ENCODE results near the gene MSN. TPM values are rescaled to one million over a fixed set of nuclear protein-coding genes. Genes with fewer than 3 reads are reported as not detected.
A peak's percentile ranks its signal among the peaks of the same experiment; 100 is the strongest.

MSN gene
- total RNA-seq, 1 donor from 2014 or later, result 384 TPM

GRCh38 chrX:65686236-65686635 is 18.8 kb downstream of the MSN start:
- TF ChIP-seq, protein P1, sequence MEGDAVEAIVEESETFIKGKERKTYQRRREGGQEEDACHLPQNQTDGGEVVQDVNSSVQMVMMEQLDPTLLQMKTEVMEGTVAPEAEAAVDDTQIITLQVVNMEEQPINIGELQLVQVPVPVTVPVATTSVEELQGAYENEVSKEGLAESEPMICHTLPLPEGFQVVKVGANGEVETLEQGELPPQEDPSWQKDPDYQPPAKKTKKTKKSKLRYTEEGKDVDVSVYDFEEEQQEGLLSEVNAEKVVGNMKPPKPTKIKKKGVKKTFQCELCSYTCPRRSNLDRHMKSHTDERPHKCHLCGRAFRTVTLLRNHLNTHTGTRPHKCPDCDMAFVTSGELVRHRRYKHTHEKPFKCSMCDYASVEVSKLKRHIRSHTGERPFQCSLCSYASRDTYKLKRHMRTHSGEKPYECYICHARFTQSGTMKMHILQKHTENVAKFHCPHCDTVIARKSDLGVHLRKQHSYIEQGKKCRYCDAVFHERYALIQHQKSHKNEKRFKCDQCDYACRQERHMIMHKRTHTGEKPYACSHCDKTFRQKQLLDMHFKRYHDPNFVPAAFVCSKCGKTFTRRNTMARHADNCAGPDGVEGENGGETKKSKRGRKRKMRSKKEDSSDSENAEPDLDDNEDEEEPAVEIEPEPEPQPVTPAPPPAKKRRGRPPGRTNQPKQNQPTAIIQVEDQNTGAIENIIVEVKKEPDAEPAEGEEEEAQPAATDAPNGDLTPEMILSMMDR (IDR thresholded peaks at IDR 0.05), result no peak
- Mint-ChIP-seq H3K4me3 (ENCODE audit: unreplicated experiment) (no peak overlapping the region), H3K36me3 (ENCODE audit: low read depth) (no peaks in the 10 kb centered on the region), H3K27me3 (ENCODE audit: low read depth) (no peaks in the 10 kb centered on the region), H3K4me1 (ENCODE audit: low read depth) (peaks cover 69% of the 10 kb centered on the region), H3K27ac (ENCODE audit: unreplicated experiment) (peak overlapping the region; percentile 6), H3K9me3 (ENCODE audit: low read depth) (peaks cover 4% of the 10 kb centered on the region)
- DNase-seq (ENCODE audit: low spot score), result no peak

GRCh38 chrX:65687367-65687766 is 19.9 kb downstream of the MSN start:
- Mint-ChIP-seq H3K4me1 (ENCODE audit: low read depth) (peaks cover 73% of the 10 kb centered on the region), H3K36me3 (ENCODE audit: low read depth) (no peaks in the 10 kb centered on the region), H3K27ac (ENCODE audit: unreplicated experiment) (peak overlapping the region; percentile 57), H3K27me3 (ENCODE audit: low read depth) (no peaks in the 10 kb centered on the region), H3K4me3 (ENCODE audit: unreplicated experiment) (no peak overlapping the region), H3K9me3 (ENCODE audit: low read depth) (peaks cover 4% of the 10 kb centered on the region)
- TF ChIP-seq, protein P1 (IDR thresholded peaks at IDR 0.05), result no peak
- DNase-seq (ENCODE audit: low spot score), result no peak

GRCh38 chrX:65688403-65688871 is 21.0 kb downstream of the MSN start:
- no peak for DNase-seq (ENCODE audit: low spot score)
- H3K36me3 Mint-ChIP-seq (ENCODE audit: low read depth), result no peaks in the 10 kb centered on the region
- H3K9me3 Mint-ChIP-seq (ENCODE audit: low read depth), result peaks cover 4% of the 10 kb centered on the region
- H3K4me1 Mint-ChIP-seq (ENCODE audit: low read depth), result peaks cover 81% of the 10 kb centered on the region
- no peak overlapping the region for H3K4me3 Mint-ChIP-seq (ENCODE audit: unreplicated experiment)
- peak overlapping the region; percentile 82 for H3K27ac Mint-ChIP-seq (ENCODE audit: unreplicated experiment)
- TF ChIP-seq, protein P1 (IDR thresholded peaks at IDR 0.05), result no peak
- no peaks in the 10 kb centered on the region for H3K27me3 Mint-ChIP-seq (ENCODE audit: low read depth)

DNA sequence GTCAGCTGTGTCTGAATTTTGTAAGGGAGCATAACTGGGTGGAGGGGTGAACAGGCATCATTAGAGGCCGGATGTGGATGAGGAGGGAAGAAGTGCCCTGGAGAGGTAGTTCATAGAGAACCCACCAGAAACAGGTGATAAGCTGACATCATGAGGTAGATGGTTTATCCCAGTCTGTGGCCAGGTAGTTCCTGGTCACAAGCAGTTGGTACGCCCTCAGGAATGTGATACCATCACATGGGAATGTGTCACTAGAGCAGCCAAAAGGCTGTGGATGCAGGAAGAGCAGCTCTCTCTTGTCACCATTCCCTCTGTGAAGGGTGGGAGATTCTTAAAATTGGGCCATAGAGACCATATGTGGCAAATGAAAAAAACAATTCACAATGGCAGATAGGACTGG is 21.9 kb downstream of the MSN start:
- no peaks in the 10 kb centered on the region for H3K36me3 Mint-ChIP-seq (ENCODE audit: low read depth)
- H3K9me3 Mint-ChIP-seq (ENCODE audit: low read depth), result peaks cover 4% of the 10 kb centered on the region
- no peak for DNase-seq (ENCODE audit: low spot score)
- no peaks in the 10 kb centered on the region for H3K27me3 Mint-ChIP-seq (ENCODE audit: low read depth)
- peaks cover 79% of the 10 kb centered on the region for H3K4me1 Mint-ChIP-seq (ENCODE audit: low read depth)
- TF ChIP-seq, protein P1 (IDR thresholded peaks at IDR 0.05), result no peak
- peak overlapping the region; percentile 82 for H3K27ac Mint-ChIP-seq (ENCODE audit: unreplicated experiment)
- peak overlapping the region; percentile 35 for H3K4me3 Mint-ChIP-seq (ENCODE audit: unreplicated experiment)

- Mint-ChIP-seq H3K36me3 (ENCODE audit: low read depth) (peaks cover 2% of the 10 kb centered on the region), H3K27me3 (ENCODE audit: low read depth) (no peaks in the 10 kb centered on the region), H3K27ac (ENCODE audit: unreplicated experiment) (peak overlapping the region; percentile 92), H3K9me3 (ENCODE audit: low read depth) (peaks cover 4% of the 10 kb centered on the region), H3K4me1 (ENCODE audit: low read depth) (peaks cover 83% of the 10 kb centered on the region), H3K4me3 (ENCODE audit: unreplicated experiment) (no peak overlapping the region)
- TF ChIP-seq, protein P1 (IDR thresholded peaks at IDR 0.05), result no peak
- no peak for DNase-seq (ENCODE audit: low spot score)
Measured at GRCh38 chrX:65690057-65690855, 22.8 kb downstream of the MSN start.

Data from chondrocyte (in vitro differentiated cells).